Astrocyte (in vitro differentiated cells and primary cell): ENCODE results near the gene CABCOCO1. TPM values are rescaled to one million over a fixed set of nuclear protein-coding genes. Genes with fewer than 3 reads are reported as not detected.

Source experiments
- DNase-seq: peaks from one replicate; pipeline ENCODE4 v3.0.0-alpha.2; 2010; ENCODE audit warnings: low read depth
- FAIRE-seq: peaks from 2 replicates; lab custom pipeline; 2011; peaks lifted over from hg19 to GRCh38; lab: Jason Lieb, UNC
- H2AFZ ChIP-seq: 2 replicates; pipeline ENCODE4 v1.6.0; 2012; ENCODE audit warnings: low read depth, low read length, inconsistent platforms
- H3K27ac ChIP-seq: 2 replicates; pipeline ENCODE4 v1.5.1; 2011; ENCODE audit warnings: low read depth, low read length, inconsistent platforms
- H3K27me3 ChIP-seq: 2 replicates; pipeline ENCODE4 v1.6.0; 2011; ENCODE audit warnings: low read length, inconsistent platforms; ENCODE audit not compliant: insufficient read depth
- H3K36me3 ChIP-seq: 2 replicates; pipeline ENCODE4 v1.5.1; 2011; ENCODE audit warnings: low read length, inconsistent platforms; ENCODE audit not compliant: insufficient read depth
- H3K4me1 ChIP-seq: 2 replicates; pipeline ENCODE4 v1.5.1; 2011; ENCODE audit warnings: low read length, inconsistent platforms; ENCODE audit not compliant: insufficient read depth
- H3K4me2 ChIP-seq: 2 replicates; pipeline ENCODE4 v1.6.0; 2012; ENCODE audit warnings: low read length, inconsistent platforms
- H3K4me3 ChIP-seq: 2 replicates; pipeline ENCODE4 v1.5.1; 2011; ENCODE audit warnings: low read depth, mild to moderate bottlenecking, low read length, inconsistent platforms; ENCODE audit not compliant: insufficient read depth
- H3K79me2 ChIP-seq: 2 replicates; pipeline ENCODE4 v1.6.0; 2012; ENCODE audit warnings: mild to moderate bottlenecking, low read length, inconsistent platforms; ENCODE audit not compliant: insufficient read depth
- H3K9ac ChIP-seq: 2 replicates; pipeline ENCODE4 v1.6.0; 2012; ENCODE audit warnings: mild to moderate bottlenecking, low read length, inconsistent platforms
- H3K9me3 ChIP-seq: 2 replicates; pipeline ENCODE4 v1.5.1; 2012; ENCODE audit warnings: low read depth, mild to moderate bottlenecking, low read length, inconsistent platforms; ENCODE audit not compliant: insufficient read depth
- H4K20me1 ChIP-seq: 2 replicates; pipeline ENCODE4 v1.6.0; 2012; ENCODE audit warnings: low read length, inconsistent platforms; ENCODE audit not compliant: insufficient read depth
- H3K27ac Mint-ChIP-seq: one replicate; pipeline ENCODE4 v1.8.0; 2021; ENCODE audit warnings: mild to moderate bottlenecking, mixed read lengths; ENCODE audit not compliant: unreplicated experiment
- H3K27me3 Mint-ChIP-seq: one replicate; pipeline ENCODE4 v1.8.0; 2021; ENCODE audit warnings: low read depth, mixed read lengths; ENCODE audit not compliant: unreplicated experiment
- H3K36me3 Mint-ChIP-seq: one replicate; pipeline ENCODE4 v1.8.0; 2021; ENCODE audit warnings: low read depth, mixed read lengths; ENCODE audit not compliant: unreplicated experiment
- H3K4me1 Mint-ChIP-seq: one replicate; pipeline ENCODE4 v1.8.0; 2021; ENCODE audit warnings: low read depth, mixed read lengths; ENCODE audit not compliant: unreplicated experiment
- H3K4me3 Mint-ChIP-seq: one replicate; pipeline ENCODE4 v1.8.0; 2021; ENCODE audit warnings: mild to moderate bottlenecking, moderate library complexity, mixed read lengths; ENCODE audit not compliant: unreplicated experiment
- H3K9me3 Mint-ChIP-seq: one replicate; pipeline ENCODE4 v1.8.0; 2021; ENCODE audit warnings: mild to moderate bottlenecking, mixed read lengths; ENCODE audit not compliant: unreplicated experiment
- EZH2 ChIP-seq: IDR thresholded peaks from 2 replicates; pipeline ENCODE4 v1.6.1; 2012; ENCODE audit warnings: mild to moderate bottlenecking, low read length, inconsistent platforms; ENCODE audit not compliant: insufficient read depth
- total RNA-seq: library from RNA; stranded (reverse); gene quantifications from 2 replicates; pipeline ENCODE4 v1.2.1, GENCODE V29; 2021
- TF ChIP-seq, protein P1 (sequence below): IDR thresholded peaks from 2 replicates; pipeline ENCODE4 v1.5.1; 2011; ENCODE audit warnings: low read depth, mild to moderate bottlenecking, inconsistent platforms, low read length, moderate library complexity; ENCODE audit not compliant: insufficient read depth

The CABCOCO1 gene
- total RNA-seq, 1 donor from 2014 or later = 0.23 TPM

DNA sequence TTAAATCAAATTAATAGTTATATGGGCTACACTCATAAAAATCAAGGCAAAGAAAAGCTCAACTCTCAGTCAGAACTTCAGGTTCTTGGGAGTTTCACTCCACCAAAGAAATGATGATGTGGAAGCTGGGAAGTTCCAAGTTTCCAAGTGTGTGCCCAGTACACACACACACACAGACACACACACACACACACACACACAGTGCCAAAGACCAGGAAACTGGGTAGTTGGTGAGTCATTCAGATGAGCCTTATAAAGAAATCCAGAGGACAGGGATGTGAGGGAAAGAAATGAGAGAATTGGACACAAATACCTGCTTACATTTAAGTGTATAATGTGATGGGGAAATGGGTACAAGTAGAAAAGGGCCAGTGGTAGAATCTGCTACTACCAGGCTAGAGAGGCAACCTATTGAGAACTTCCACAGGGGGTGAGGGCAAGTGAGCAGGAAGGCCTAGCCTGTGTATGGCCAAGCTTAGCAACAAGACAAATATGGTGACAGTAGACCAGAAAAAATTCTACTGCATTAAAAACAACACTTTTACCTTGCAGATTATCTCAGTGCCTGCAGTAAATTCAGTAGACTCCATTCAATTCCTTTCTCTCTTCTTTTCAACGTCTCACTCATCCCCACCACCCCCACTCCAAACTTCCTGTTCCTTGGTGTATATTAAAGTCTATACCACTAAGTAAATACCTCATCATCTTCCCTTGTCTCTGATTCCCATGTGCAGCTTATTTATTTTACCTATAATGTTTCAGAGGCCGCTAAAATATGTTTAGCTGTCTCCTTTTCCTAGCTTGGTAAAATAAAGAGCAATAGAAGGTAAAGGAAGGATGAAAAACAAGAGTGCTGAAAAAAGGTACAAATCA lies 95.0 kb downstream of the CABCOCO1 start:
- Histone ChIP-seq H3K36me3 (no peaks in the 10 kb centered on the region), H3K4me3 (no peak overlapping the region), H3K79me2 (no peaks in the 10 kb centered on the region), H3K27me3 (no peaks in the 10 kb centered on the region), H2AFZ (no peak overlapping the region), H3K9me3 (no peaks in the 10 kb centered on the region), H3K9ac (no peak overlapping the region), H3K4me2 (no peak overlapping the region), H4K20me1 (no peaks in the 10 kb centered on the region), H3K27ac (peak overlapping the region; percentile 31), H3K4me1 (peaks cover 25% of the 10 kb centered on the region)
- peak; percentile 64 for DNase-seq
- FAIRE-seq = peak; percentile 9
- Mint-ChIP-seq H3K36me3 (no peaks in the 10 kb centered on the region), H3K9me3 (no peaks in the 10 kb centered on the region), H3K4me1 (peaks cover 39% of the 10 kb centered on the region), H3K27ac (peak overlapping the region; percentile 99), H3K4me3 (no peak overlapping the region), H3K27me3 (no peaks in the 10 kb centered on the region)
- TF ChIP-seq, protein P1, sequence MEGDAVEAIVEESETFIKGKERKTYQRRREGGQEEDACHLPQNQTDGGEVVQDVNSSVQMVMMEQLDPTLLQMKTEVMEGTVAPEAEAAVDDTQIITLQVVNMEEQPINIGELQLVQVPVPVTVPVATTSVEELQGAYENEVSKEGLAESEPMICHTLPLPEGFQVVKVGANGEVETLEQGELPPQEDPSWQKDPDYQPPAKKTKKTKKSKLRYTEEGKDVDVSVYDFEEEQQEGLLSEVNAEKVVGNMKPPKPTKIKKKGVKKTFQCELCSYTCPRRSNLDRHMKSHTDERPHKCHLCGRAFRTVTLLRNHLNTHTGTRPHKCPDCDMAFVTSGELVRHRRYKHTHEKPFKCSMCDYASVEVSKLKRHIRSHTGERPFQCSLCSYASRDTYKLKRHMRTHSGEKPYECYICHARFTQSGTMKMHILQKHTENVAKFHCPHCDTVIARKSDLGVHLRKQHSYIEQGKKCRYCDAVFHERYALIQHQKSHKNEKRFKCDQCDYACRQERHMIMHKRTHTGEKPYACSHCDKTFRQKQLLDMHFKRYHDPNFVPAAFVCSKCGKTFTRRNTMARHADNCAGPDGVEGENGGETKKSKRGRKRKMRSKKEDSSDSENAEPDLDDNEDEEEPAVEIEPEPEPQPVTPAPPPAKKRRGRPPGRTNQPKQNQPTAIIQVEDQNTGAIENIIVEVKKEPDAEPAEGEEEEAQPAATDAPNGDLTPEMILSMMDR = no peak
- TF ChIP-seq EZH2 = no peak

DNA sequence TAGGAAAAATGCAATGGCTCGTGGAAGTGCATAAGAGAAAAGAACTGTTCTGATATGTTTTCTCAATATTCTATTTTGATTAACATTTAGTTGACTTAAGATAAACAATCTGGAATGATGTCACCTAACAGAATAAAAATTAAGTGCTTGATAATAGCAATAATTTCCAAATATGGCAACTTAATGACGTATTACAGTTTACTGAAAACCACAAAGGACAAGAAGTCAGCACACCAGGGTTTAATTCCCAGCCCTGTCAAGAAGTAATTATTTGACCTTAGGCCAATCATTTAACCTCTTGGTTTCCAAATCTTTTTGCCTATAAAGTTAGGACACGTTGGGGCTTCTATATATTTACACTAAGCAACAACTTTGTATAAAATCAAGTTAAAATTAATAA lies 95.7 kb downstream of the CABCOCO1 start:
- FAIRE-seq (no peak), DNase-seq (peak; percentile 69)
- Histone ChIP-seq H3K79me2 (no peaks in the 10 kb centered on the region), H3K4me1 (peaks cover 24% of the 10 kb centered on the region), H3K4me3 (no peak overlapping the region), H3K9me3 (no peaks in the 10 kb centered on the region), H2AFZ (no peak overlapping the region), H4K20me1 (no peaks in the 10 kb centered on the region), H3K4me2 (no peak overlapping the region), H3K27ac (peak overlapping the region; percentile 31), H3K36me3 (no peaks in the 10 kb centered on the region), H3K27me3 (no peaks in the 10 kb centered on the region), H3K9ac (no peak overlapping the region)
- peaks cover 42% of the 10 kb centered on the region for H3K4me1 Mint-ChIP-seq
- peak overlapping the region; percentile 99 for H3K27ac Mint-ChIP-seq
- no peak overlapping the region for H3K4me3 Mint-ChIP-seq
- TF ChIP-seq EZH2 = no peak
- TF ChIP-seq, protein P1 = no peak
- H3K27me3 Mint-ChIP-seq = no peaks in the 10 kb centered on the region
- no peaks in the 10 kb centered on the region for H3K9me3 Mint-ChIP-seq
- no peaks in the 10 kb centered on the region for H3K36me3 Mint-ChIP-seq

DNA sequence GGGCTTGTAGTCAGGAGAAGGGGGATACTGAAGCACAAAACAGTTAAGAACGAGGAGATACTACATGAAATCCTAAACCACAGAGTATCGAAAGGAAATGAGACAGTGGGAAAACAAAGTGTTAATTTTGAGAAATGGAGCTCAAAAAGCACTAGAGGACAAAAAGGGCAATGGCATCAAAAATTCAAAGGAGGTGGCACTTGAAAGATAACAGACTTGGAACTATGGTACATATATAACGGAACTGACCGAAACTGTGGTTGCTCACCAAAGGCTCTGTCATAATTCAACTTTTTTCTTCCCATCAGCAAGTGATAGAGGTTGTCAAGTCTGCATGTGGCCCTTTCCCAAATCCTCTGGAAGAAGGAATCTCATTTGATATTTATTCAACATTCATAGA lies 97.0 kb downstream of the CABCOCO1 start:
- H3K9ac ChIP-seq = no peak overlapping the region
- no peaks in the 10 kb centered on the region for H3K79me2 ChIP-seq
- H3K4me1 ChIP-seq = peaks cover 18% of the 10 kb centered on the region
- H3K9me3 Mint-ChIP-seq = no peaks in the 10 kb centered on the region
- H3K36me3 ChIP-seq = no peaks in the 10 kb centered on the region
- H4K20me1 ChIP-seq = no peaks in the 10 kb centered on the region
- no peaks in the 10 kb centered on the region for H3K27me3 ChIP-seq
- H3K27ac ChIP-seq = no peak overlapping the region
- no peaks in the 10 kb centered on the region for H3K36me3 Mint-ChIP-seq
- H3K27ac Mint-ChIP-seq = no peak overlapping the region
- no peak overlapping the region for H3K4me3 Mint-ChIP-seq
- H3K9me3 ChIP-seq = no peaks in the 10 kb centered on the region
- no peaks in the 10 kb centered on the region for H3K27me3 Mint-ChIP-seq
- DNase-seq (no peak), FAIRE-seq (no peak)
- H3K4me3 ChIP-seq = no peak overlapping the region
- no peak for TF ChIP-seq EZH2
- TF ChIP-seq, protein P1 = no peak
- H3K4me1 Mint-ChIP-seq = peaks cover 45% of the 10 kb centered on the region
- no peak overlapping the region for H3K4me2 ChIP-seq
- H2AFZ ChIP-seq = no peak overlapping the region
